ENCODE data around the gene DOK3. TPM values are rescaled to one million over a fixed set of nuclear protein-coding genes. Genes with fewer than 3 reads are reported as not detected.

DOK3 gene
- total and polyA plus RNA-seq, 4 donors = 15.6 to 146 (median 47.8) TPM

DNA sequence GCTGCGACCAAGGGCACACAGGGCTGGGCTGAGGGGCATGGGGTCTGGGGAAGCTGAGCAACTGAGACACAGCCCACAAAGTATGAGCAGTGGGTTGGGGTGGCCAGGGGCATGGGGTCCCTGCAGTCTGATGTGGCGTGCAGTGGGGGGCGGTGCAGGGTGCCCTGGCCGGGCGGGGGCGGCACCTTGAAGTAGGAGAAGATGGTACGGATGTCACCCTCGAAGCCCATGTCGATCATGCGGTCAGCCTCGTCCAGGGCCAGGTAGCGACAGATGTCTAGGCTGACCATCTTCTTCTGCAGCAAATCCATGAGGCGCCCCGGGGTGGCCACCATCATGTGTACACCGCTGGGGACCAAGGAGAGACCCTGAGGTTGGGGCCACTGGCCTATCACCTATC is 3.9 kb upstream of the DOK3 start:
- Histone ChIP-seq H3K4me3 (no peak overlapping the region), H3K36me3 (ENCODE audit: control insufficient read depth in 4 of 4, insufficient read depth in 4 of 4, low read length in 4 of 4) (peaks cover 7 to 45% (median 39%) of the 10 kb centered on the region in 4 donors), H3K9ac (ENCODE audit: insufficient read depth in 1 of 2, low read length in 2 of 2) (no peak overlapping the region), H3K27me3 (ENCODE audit: control insufficient read depth in 3 of 3, insufficient read depth in 3 of 3, low read length in 2 of 3) (no peaks in the 10 kb centered on the region), H3K4me1 (ENCODE audit: control insufficient read depth in 5 of 5, insufficient read depth in 5 of 5, low read length in 5 of 5) (peaks cover 0 to 19% (median 8%) of the 10 kb centered on the region in 5 donors), H3K9me3 (ENCODE audit: control insufficient read depth in 4 of 4, insufficient read depth in 3 of 4, low read length in 3 of 4) (no peaks in the 10 kb centered on the region), H3K27ac (ENCODE audit: low read depth in 1 of 2, low read length in 1 of 2) (no peak overlapping the region)
- ATAC-seq (ENCODE audit: insufficient read depth, low FRiP score) (no peak), DNase-seq (no peak)
- 97 to 99% methylated on average over 15 of the region's 15 CpGs for WGBS, 2 donors
- no peak for TF ChIP-seq CTCF (IDR thresholded peaks at IDR 0.05; ENCODE audit: control extremely low read depth, extremely low read depth)

DNA sequence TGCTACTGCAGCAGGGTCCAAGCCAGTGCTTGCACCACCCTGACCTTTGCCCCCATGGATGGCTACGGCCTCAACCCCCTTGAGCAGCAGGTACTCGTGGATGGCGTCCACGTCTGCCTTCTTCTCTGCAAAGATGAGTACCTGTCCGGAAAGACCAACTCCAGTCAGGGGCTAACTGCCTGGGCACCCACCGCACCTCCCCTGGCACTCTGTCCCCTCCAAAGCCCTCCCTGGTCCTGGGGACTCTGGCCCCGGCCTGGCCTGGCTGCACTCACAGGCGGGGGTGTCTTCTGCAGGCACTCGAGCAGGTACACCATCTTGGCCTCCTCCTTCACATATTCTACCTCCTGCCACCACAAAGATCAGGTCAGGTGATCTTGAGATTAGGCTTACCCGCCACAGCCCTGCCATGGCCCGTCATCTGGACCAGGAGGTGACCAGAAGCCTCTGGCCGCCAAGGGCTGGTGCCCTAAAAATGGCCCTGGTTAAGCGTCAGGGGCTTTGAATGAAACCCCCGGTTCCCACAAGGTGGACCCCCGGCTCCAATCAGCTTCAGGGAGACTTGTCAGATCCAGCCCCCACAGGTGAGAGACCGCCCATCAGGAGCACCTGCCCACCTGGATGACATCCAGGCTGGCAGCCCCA is 3.2 kb upstream of the DOK3 start:
- no peak for TF ChIP-seq CTCF (IDR thresholded peaks at IDR 0.05; ENCODE audit: control extremely low read depth, extremely low read depth)
- H3K4me1 ChIP-seq (ENCODE audit: control insufficient read depth in 5 of 5, insufficient read depth in 5 of 5, low read length in 5 of 5) = peaks cover 0 to 19% (median 8%) of the 10 kb centered on the region in 5 donors

DNA sequence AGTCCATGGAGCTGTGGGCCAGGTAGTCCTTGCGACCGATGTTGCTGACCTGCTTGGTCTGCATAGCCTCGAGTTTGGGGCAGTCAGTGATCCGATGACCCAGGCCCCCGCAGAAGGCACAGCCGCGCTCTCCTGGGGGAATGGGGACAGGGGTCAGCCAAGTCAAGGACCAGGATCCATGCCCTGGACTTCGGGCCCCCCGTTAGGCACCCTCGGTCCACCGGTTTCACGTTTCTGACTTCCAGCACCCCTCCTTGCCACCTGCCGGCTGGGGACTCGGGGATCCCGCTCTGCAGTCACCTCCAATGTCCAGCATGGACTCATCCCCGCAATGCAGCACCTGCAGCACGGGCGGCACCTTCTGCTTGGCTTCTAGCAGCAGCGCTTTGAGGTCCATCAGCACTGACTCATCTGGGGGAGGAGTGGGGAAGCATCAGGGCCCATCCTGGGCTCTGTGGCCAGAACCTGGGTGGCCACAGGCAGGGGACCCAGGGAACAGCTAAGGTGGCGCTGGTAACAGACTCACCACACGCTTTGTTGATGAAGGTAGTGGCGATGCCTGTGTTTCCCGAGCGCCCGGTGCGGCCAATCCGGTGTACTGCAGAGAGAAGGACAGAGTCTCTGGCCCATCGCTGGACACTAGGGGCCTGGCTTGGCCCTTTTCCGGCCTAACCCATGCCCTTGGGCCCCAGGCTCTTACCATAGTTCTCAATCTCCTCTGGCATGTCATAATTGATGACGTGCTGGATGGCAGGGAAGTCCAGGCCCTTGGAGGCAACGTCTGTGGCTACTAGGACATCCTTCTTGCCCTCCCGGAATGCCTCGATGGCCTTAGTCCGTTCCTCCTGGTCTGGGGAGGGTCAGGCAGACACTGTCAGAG is 2.4 kb upstream of the DOK3 start:
- DNase-seq (no peak), ATAC-seq (ENCODE audit: insufficient read depth, low FRiP score) (no peak)
- Histone ChIP-seq H3K4me1 (ENCODE audit: control insufficient read depth in 5 of 5, insufficient read depth in 5 of 5, low read length in 5 of 5) (peaks cover 0 to 16% (median 8%) of the 10 kb centered on the region in 5 donors), H3K27me3 (ENCODE audit: control insufficient read depth in 3 of 3, insufficient read depth in 3 of 3, low read length in 2 of 3) (no peaks in the 10 kb centered on the region), H3K9me3 (ENCODE audit: control insufficient read depth in 4 of 4, insufficient read depth in 3 of 4, low read length in 3 of 4) (no peaks in the 10 kb centered on the region), H3K36me3 (ENCODE audit: control insufficient read depth in 4 of 4, insufficient read depth in 4 of 4, low read length in 4 of 4) (peaks cover 7 to 47% (median 39%) of the 10 kb centered on the region in 4 donors), H3K4me3 (no peak overlapping the region), H3K27ac (ENCODE audit: low read depth in 1 of 2, low read length in 1 of 2) (no peak overlapping the region), H3K9ac (ENCODE audit: insufficient read depth in 1 of 2, low read length in 2 of 2) (no peak overlapping the region)
- TF ChIP-seq CTCF (IDR thresholded peaks at IDR 0.05; ENCODE audit: control extremely low read depth, extremely low read depth) = no peak
- 95 to 96% methylated on average over 34 of the region's 34 CpGs for WGBS, 2 donors

More for the DNA sequence above, 3.2 kb upstream of the DOK3 start:
- WGBS, 2 donors = 90 to 97% methylated on average over 16 of the region's 16 CpGs
- H3K27me3 ChIP-seq (ENCODE audit: control insufficient read depth in 3 of 3, insufficient read depth in 3 of 3, low read length in 2 of 3) = no peaks in the 10 kb centered on the region
- H3K9ac ChIP-seq (ENCODE audit: insufficient read depth in 1 of 2, low read length in 2 of 2) = no peak overlapping the region
- DNase-seq (no peak), ATAC-seq (ENCODE audit: insufficient read depth, low FRiP score) (no peak)
- no peak overlapping the region for H3K4me3 ChIP-seq
- peaks cover 7 to 47% (median 39%) of the 10 kb centered on the region in 4 donors for H3K36me3 ChIP-seq (ENCODE audit: control insufficient read depth in 4 of 4, insufficient read depth in 4 of 4, low read length in 4 of 4)
- H3K9me3 ChIP-seq (ENCODE audit: control insufficient read depth in 4 of 4, insufficient read depth in 3 of 4, low read length in 3 of 4) = no peaks in the 10 kb centered on the region
- no peak overlapping the region for H3K27ac ChIP-seq (ENCODE audit: low read depth in 1 of 2, low read length in 1 of 2)
